Activated CD4-positive, alpha-beta T cell treated with anti-CD3 and anti-CD28 coated beads, Interleukin-2, amount 10 ng/mL, durations not matched to agents 7 days and 5 days (primary cell): ENCODE data around the gene ALDH16A1. TPM values are rescaled to one million over a fixed set of nuclear protein-coding genes. Genes with fewer than 3 reads are reported as not detected.
A peak's percentile ranks its signal among the peaks of the same experiment; 100 is the strongest.

ENCODE experiments used
- CTCF ChIA-PET: fragments of 350-600 bp; sonication (Branson Sonifier 250); formaldehyde crosslinking; loops from one replicate; lab custom pipeline; 2021; ENCODE audit warnings: antibody characterized with exemption; lab: Charles Lee
- POLR2A ChIA-PET: fragments of 350-600 bp; sonication (Branson Sonifier 250); formaldehyde crosslinking; loops from one replicate; lab custom pipeline; 2021; ENCODE audit warnings: antibody characterized with exemption; lab: Charles Lee
- DNase-seq: peaks from one replicate; pipeline ENCODE4 v3.0.0-alpha.2; 2020
- H3K27ac Mint-ChIP-seq: one replicate; pipeline ENCODE4 v1.8.0; 2021; ENCODE audit warnings: mild to moderate bottlenecking, moderate library complexity, mixed read lengths
- H3K27me3 Mint-ChIP-seq: one replicate; pipeline ENCODE4 v1.8.0; 2021; ENCODE audit warnings: mixed read lengths
- H3K36me3 Mint-ChIP-seq: one replicate; pipeline ENCODE4 v1.8.0; 2021; ENCODE audit warnings: low read depth, mixed read lengths
- H3K4me1 Mint-ChIP-seq: one replicate; pipeline ENCODE4 v1.8.0; 2021; ENCODE audit warnings: mixed read lengths
- H3K4me3 Mint-ChIP-seq: one replicate; pipeline ENCODE4 v1.8.0; 2021; ENCODE audit warnings: mild to moderate bottlenecking, moderate library complexity, mixed read lengths
- H3K9me3 Mint-ChIP-seq: one replicate; pipeline ENCODE4 v1.8.0; 2021; ENCODE audit warnings: mixed read lengths
- total RNA-seq, 2 experiments: library from RNA; stranded (reverse); gene quantifications; one replicate each; pipeline ENCODE4 v1.2.3, GENCODE V29; 2021

The ALDH16A1 gene
- total RNA-seq, 2 experiments from 2014 or later: 49.2 to 60.4 TPM

DNA sequence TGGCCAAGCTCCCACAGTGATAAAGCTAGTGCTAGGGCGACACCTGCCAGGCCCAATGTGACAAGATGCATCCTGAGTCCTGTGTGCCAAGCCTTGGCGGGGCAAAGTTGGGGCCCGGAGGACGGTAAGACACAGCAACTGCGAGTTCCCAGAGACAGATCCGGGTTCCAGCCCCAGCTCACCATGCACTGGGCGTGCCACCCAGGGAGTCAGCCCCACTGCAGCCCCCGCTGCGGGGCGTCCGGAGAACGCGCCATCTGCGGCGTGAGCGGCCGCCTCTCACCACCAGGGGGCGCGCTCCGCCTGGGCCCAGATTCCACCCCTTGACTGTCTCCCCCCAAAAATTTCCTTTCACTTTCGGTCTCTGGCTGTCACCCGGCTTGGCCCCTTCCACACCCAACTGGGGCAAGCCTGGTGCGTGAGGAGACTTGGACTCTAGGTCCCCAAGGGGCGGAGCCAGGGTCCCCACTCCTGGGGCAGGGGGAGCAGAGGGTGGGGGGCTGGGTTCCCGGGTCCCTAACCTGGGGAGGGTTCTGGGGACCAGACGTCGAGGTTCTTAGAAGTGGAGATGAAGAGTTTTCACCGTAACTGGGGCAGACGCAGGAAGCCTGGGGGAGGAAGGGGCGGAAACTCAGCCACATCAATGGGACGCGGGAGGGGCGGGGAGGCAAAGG, 21.0 kb downstream of the ALDH16A1 start, which contains the start of gene FLT3LG:
Gene FLT3LG (plus strand): TSS at position 348 of the 674 bp plus-strand sequence. CDS start 425 bp downstream, outside the sequence.
- POLR2A ChIA-PET: interaction anchor here (0.6 to 1.1 kb wide), 2 partner anchors 18 to 106 kb away, joined by 4 read pairs; no protein-coding TSS in a partner anchor
- peaks cover 54% of the 10 kb centered on the region for H3K4me1 Mint-ChIP-seq
- H3K4me3 Mint-ChIP-seq: peak within 1 kb of the TSS; percentile 91
- peaks cover 41% of the 10 kb centered on the region for H3K36me3 Mint-ChIP-seq
- H3K27ac Mint-ChIP-seq: peak within 1 kb of the TSS; percentile 85
- H3K9me3 Mint-ChIP-seq: no peaks in the 10 kb centered on the region
- CTCF ChIA-PET: interaction anchor here (0.6 to 2.1 kb wide), 31 partner anchors 8 to 550 kb away, joined by 3 to 15 read pairs (median 3); partner anchors contain the start of genes CD37, PIH1D1, PRRG2 and RPL13A
- no peaks in the 10 kb centered on the region for H3K27me3 Mint-ChIP-seq
- peak; percentile 99 for DNase-seq

DNA sequence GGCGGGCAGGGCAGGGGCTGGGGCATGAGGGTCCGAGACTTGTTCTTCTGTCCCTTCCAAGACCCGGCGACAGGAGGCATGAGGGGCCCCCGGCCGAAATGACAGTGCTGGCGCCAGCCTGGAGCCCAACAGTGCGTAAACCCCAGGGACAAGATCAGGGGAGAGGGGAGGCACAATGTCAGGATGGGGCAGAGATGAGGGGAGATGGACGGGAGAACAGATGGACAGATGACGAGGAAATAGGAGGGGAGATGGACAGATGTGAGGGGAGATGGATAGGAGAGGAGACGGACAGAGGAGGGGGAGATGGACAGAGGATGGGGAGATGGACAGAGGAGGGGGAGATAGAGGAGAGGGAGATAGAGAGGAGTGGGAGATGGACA, 21.5 kb downstream of the ALDH16A1 start:
- Mint-ChIP-seq H3K36me3 (peaks cover 41% of the 10 kb centered on the region), H3K27me3 (no peaks in the 10 kb centered on the region), H3K4me3 (peak overlapping the region; percentile 91), H3K27ac (peak overlapping the region; percentile 85), H3K4me1 (peaks cover 51% of the 10 kb centered on the region), H3K9me3 (no peaks in the 10 kb centered on the region)
- DNase-seq: no peak
- ChIA-PET POLR2A (no interaction called here), CTCF (interaction anchor here (0.5 to 1.7 kb wide), 6 partner anchors 17 to 106 kb away, joined by 3 to 13 read pairs (median 4); partner anchors contain the start of genes NOSIP, PRRG2 and RPS11)

DNA sequence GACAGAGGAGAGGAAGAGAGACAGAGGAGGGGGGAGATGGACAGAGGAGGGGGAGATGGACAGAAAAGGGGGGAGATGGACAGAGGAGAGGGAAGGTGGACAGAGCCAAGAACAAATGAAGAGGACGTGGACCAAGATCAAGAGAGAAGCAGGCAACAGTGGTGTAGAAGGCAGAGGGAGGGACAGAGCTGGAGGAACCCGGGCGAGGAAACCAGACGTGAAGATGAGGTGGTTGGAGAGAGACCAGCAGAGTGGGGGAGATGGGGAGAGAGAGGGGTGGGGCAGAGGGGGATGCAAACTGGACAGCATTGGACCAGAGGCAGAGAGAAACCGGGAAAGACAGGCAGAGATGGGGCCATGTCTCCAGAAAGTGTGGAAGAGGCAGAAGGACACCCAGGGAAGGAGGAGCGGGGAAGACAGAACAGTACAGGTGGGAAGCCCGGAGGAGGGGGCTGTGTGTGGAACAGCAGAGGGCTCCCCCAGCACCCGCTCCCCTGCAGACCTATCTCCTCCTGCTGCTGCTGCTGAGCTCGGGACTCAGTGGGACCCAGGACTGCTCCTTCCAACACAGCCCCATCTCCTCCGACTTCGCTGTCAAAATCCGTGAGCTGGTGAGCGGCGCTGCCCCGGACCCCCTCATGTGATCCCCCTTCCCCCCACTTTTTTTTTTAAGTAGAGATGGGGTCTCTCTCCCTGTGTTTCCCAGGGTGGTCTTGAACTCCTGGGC, 22.3 kb downstream of the ALDH16A1 start:
- no peak for DNase-seq
- H3K36me3 Mint-ChIP-seq: peaks cover 41% of the 10 kb centered on the region

DNA sequence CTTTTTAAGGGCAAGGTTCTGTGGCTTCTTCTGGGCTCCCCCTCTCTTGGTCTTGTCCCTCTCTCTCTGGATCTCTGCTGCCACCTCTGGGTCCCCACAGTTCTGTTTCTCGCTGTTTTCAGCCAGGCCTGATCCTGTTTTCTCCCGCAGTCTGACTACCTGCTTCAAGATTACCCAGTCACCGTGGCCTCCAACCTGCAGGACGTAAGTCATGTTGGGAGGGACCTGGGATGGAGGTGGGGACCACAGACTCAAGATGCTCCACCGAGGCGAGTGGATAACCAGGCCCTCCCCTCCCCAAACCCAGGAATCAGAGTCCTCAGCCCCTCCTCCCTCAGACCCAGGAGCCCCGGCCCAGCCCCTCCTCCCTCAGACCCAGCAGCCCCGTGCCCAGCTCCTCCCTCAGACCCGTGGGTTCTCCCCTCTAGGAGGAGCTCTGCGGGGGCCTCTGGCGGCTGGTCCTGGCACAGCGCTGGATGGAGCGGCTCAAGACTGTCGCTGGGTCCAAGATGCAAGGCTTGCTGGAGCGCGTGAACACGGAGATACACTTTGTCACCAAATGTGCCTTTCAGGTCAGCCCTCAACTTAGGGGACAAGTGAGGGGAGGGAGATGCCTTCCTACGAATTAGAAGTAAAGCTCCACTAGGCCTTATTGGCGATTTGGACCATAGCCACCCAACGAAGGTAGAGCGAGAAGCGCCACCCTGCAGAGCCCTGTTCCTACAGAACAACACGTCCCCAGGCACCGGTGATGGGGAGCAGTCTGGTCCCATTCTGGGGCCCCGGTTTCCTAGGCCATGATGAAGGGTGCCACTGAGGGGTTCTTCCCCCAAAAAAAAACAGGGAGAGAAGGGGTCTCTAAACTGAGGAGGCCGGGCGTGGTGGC, 23.2 kb downstream of the ALDH16A1 start:
- Mint-ChIP-seq H3K4me3 (peak overlapping the region; percentile 91), H3K36me3 (peaks cover 41% of the 10 kb centered on the region), H3K27me3 (no peaks in the 10 kb centered on the region), H3K9me3 (no peaks in the 10 kb centered on the region), H3K27ac (peak overlapping the region; percentile 85), H3K4me1 (peaks cover 42% of the 10 kb centered on the region)
- CTCF ChIA-PET: interaction anchor here (0.6 to 2.7 kb wide), 21 partner anchors 8 to 250 kb away, joined by 3 to 14 read pairs (median 4); partner anchors contain the start of genes NOSIP, PIH1D1, PRRG2 and RPS11
- POLR2A ChIA-PET: interaction anchor here (1.0 kb wide), 1 partner anchor 19 kb away, joined by 4 read pairs; no protein-coding TSS in a partner anchor
- DNase-seq: peak; percentile 84

More for the DNA sequence above, 22.3 kb downstream of the ALDH16A1 start:
- no peaks in the 10 kb centered on the region for H3K9me3 Mint-ChIP-seq
- H3K4me1 Mint-ChIP-seq: peaks cover 46% of the 10 kb centered on the region
- H3K27ac Mint-ChIP-seq: peak overlapping the region; percentile 85
- ChIA-PET CTCF (interaction anchor here (0.5 to 2.7 kb wide), 21 partner anchors 9 to 249 kb away, joined by 3 to 14 read pairs (median 4); partner anchors contain the start of genes NOSIP, PIH1D1, PRRG2 and RPS11), POLR2A (no interaction called here)
- no peaks in the 10 kb centered on the region for H3K27me3 Mint-ChIP-seq
- H3K4me3 Mint-ChIP-seq: peak overlapping the region; percentile 91

DNA sequence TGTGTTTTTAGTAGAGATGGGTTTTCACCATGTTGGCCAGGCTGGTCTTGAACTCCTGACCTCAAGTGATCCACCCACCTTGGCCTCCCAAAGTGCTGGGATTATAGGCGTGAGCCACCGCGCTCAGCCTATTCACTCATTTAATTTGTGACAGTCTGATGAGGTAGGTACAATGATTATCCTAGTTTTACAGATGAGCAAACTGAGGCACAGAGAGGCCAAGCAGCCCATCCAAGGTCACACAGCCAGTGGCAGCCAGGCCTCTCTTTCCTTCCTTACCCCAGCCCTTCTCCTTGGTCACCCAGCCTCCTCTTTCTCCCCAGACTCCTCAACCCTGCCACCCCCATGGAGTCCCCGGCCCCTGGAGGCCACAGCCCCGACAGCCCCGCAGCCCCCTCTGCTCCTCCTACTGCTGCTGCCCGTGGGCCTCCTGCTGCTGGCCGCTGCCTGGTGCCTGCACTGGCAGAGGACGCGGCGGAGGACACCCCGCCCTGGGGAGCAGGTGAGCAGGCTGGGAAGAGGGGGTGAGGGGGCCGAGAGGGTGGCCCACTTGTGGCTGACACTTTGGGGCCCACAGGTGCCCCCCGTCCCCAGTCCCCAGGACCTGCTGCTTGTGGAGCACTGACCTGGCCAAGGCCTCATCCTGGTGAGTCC, 27.1 kb downstream of the ALDH16A1 start:
- no peak for DNase-seq
- peaks cover 36% of the 10 kb centered on the region for H3K4me1 Mint-ChIP-seq
- peaks cover 55% of the 10 kb centered on the region for H3K36me3 Mint-ChIP-seq
- no peak overlapping the region for H3K27ac Mint-ChIP-seq
- ChIA-PET CTCF (no interaction called here), POLR2A (interaction anchor here (0.6 kb wide), 1 partner anchor 154 kb away, joined by 9 read pairs; no protein-coding TSS in a partner anchor)
- H3K4me3 Mint-ChIP-seq: no peak overlapping the region
- H3K9me3 Mint-ChIP-seq: no peaks in the 10 kb centered on the region
- H3K27me3 Mint-ChIP-seq: no peaks in the 10 kb centered on the region

DNA sequence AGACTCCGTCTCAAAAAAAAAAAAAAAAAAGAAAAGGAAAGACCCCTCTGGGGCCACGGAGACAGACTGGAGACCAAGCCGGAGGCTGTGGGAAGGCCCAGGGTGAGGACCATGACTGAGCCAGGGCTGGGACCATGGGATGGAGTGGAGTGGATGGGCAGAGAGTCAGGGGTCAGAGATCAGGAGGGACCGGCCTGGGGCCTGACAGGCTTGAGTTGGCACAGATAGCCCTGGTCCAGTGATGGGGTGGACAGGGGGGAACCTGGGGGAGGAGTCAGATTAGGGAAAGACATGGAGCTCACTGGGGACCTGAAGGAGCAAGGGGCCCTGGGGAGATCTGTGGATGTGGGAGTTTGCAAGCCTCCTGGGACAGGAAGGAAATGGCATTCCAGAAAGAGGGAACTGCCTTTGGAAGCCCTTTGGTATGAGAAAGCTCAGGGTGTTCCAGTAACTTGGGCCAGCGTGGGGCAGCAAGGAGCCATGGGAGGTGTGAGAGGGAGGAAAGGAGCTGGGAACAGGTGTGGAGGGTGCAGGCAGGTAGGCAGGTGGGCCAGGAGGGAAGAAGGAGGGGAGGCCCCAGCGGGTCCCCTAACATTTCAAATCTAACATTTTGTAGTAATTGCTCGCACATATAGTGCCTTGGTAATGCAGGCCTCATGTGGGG, 28.1 kb downstream of the ALDH16A1 start:
- Mint-ChIP-seq H3K4me3 (no peak overlapping the region), H3K27ac (peak overlapping the region; percentile 57), H3K9me3 (no peaks in the 10 kb centered on the region), H3K27me3 (no peaks in the 10 kb centered on the region), H3K4me1 (peaks cover 43% of the 10 kb centered on the region), H3K36me3 (peaks cover 55% of the 10 kb centered on the region)
- ChIA-PET CTCF (interaction anchor here (0.6 to 1.4 kb wide), 4 partner anchors 9 to 272 kb away, joined by 3 to 6 read pairs (median 4); no protein-coding TSS in a partner anchor), POLR2A (no interaction called here)
- DNase-seq: no peak

DNA sequence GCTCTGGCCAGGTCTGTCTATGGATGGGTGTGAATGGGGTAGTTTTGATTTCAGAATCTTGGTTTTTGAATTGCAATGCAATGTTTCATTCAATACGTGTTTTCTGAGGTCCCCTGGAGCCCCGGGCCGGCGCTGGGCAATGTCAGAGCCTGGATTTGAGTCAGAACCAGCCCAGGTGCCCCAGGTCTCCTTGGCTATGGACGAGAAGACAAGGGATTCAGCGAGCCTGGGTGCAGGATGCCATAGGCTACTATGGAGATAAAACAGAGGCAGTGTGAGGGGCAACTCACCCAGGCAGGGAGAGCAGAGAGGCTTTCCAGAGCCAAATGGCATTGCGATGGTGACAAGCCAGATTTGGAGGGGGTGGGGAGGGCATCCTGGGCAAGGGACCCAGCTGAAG, 33.2 kb downstream of the ALDH16A1 start:
- POLR2A ChIA-PET: interaction anchor here (0.7 kb wide), 1 partner anchor 35 kb away, joined by 3 read pairs; the partner anchor contains the start of gene PIH1D1
- H3K27ac Mint-ChIP-seq: peak overlapping the region; percentile 70
- CTCF ChIA-PET: no interaction called here
- no peaks in the 10 kb centered on the region for H3K9me3 Mint-ChIP-seq
- DNase-seq: no peak
- H3K4me1 Mint-ChIP-seq: peaks cover 45% of the 10 kb centered on the region
- peaks cover 78% of the 10 kb centered on the region for H3K36me3 Mint-ChIP-seq
- H3K27me3 Mint-ChIP-seq: no peaks in the 10 kb centered on the region
- no peak overlapping the region for H3K4me3 Mint-ChIP-seq

DNA sequence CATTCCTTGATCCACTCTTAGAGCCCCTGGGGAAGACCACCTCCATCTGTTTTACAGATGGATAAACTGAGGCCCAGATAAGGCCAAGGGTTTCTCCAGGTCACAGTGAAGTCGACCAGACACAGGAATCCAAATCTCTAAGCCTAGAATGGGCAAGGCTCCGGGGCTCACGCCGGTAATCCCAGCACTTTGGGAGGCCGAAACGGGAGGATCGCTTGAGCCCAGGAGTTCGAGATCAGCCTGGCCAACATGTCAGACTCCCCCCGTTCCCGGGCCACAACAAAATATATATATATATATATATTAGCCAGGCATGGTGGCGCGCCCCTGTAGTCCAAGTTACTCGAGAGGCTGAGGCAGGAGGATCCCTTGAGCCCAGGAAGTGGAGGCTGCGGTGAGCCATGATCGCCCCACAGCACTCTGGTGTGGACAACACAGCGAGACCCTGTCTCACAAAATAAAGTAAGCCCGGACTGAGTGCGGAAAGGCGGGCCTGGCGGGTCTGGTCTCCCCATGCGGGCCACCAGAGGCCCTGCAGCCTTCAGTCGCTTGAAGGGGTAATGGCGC, 33.8 kb downstream of the ALDH16A1 start:
- no peaks in the 10 kb centered on the region for H3K9me3 Mint-ChIP-seq
- DNase-seq: no peak
- peak overlapping the region; percentile 91 for H3K27ac Mint-ChIP-seq
- ChIA-PET POLR2A (interaction anchor here (0.7 kb wide), 1 partner anchor 35 kb away, joined by 3 read pairs; the partner anchor contains the start of gene PIH1D1), CTCF (interaction anchor here (1.4 kb wide), 1 partner anchor 83 kb away, joined by 3 read pairs; no protein-coding TSS in a partner anchor)
- no peaks in the 10 kb centered on the region for H3K27me3 Mint-ChIP-seq
- peaks cover 76% of the 10 kb centered on the region for H3K36me3 Mint-ChIP-seq
- peaks cover 44% of the 10 kb centered on the region for H3K4me1 Mint-ChIP-seq
- peak overlapping the region; percentile 89 for H3K4me3 Mint-ChIP-seq

DNA sequence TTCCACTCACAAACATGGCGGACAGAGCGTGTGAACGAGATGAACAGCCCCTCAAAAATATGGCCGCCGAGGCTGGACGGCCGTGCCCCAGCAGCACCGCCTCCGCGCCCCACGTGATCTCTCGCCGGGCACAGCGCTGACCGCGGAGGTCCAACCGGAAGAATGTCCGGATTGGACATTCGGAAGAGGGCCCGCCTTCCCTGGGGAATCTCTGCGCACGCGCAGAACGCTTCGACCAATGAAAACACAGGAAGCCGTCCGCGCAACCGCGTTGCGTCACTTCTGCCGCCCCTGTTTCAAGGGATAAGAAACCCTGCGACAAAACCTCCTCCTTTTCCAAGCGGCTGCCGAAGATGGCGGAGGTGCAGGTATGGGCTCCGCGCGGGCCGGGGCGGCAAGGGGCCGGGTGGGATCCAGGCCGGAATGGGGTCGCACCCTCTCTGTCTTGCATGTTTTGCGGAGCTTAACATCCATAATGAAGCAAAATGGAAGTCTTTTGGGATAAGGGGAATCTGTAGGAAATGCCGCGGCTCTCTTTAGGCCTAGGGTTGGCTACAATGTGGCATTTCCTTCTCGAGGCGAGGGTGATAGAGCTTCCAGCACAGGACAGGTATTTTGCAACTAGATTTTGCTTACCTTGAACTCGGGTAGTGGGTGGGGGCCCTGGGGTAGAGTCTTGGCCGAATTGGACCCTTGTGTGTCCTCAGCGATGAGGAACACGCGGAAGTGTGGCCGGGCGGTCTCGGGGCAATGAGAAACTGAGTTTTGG, 34.4 kb downstream of the ALDH16A1 start, which contains the start of gene RPL13A:
Gene RPL13A (plus strand): TSS at position 332 of the 769 bp plus-strand sequence. CDS start 22 bp downstream, at position 354.
- H3K27me3 Mint-ChIP-seq: no peaks in the 10 kb centered on the region
- ChIA-PET CTCF (interaction anchor here (0.7 to 2.2 kb wide), 6 partner anchors 8 to 191 kb away, joined by 3 to 12 read pairs (median 4); partner anchors contain the start of gene FLT3LG), POLR2A (no interaction called here)
- H3K36me3 Mint-ChIP-seq: peaks cover 76% of the 10 kb centered on the region
- H3K9me3 Mint-ChIP-seq: no peaks in the 10 kb centered on the region
- DNase-seq: peak; percentile 100
- H3K4me1 Mint-ChIP-seq: peaks cover 45% of the 10 kb centered on the region
- H3K27ac Mint-ChIP-seq: peak within 1 kb of the TSS; percentile 91
- H3K4me3 Mint-ChIP-seq: peak within 1 kb of the TSS; percentile 89
